Type B pancreatic cell (in vitro differentiated cells): ENCODE data around the gene PROS1. TPM values are rescaled to one million over a fixed set of nuclear protein-coding genes. Genes with fewer than 3 reads are reported as not detected.

Experiments
- DNase-seq: peaks from one replicate; pipeline ENCODE4 v3.0.0; 2021; ENCODE audit warnings: mixed read lengths; ENCODE audit not compliant: unreplicated experiment; ENCODE audit errors: extremely low spot score
- H3K27ac Mint-ChIP-seq: 2 replicates; pipeline ENCODE4 v1.8.0; 2021; ENCODE audit warnings: mild to moderate bottlenecking, mixed read lengths
- H3K27me3 Mint-ChIP-seq: 2 replicates; pipeline ENCODE4 v1.8.0; 2021; ENCODE audit warnings: mixed read lengths
- H3K36me3 Mint-ChIP-seq: 2 replicates; pipeline ENCODE4 v1.8.0; 2021; ENCODE audit warnings: mixed read lengths
- H3K4me1 Mint-ChIP-seq: one replicate; pipeline ENCODE4 v1.8.0; 2021; ENCODE audit warnings: mixed read lengths; ENCODE audit not compliant: unreplicated experiment
- H3K4me3 Mint-ChIP-seq: 2 replicates; pipeline ENCODE4 v1.8.0; 2021; ENCODE audit warnings: mild to moderate bottlenecking, mixed read lengths
- H3K9me3 Mint-ChIP-seq: 2 replicates; pipeline ENCODE4 v1.8.0; 2021; ENCODE audit warnings: mixed read lengths
- total RNA-seq: library from RNA; stranded (reverse); gene quantifications from 2 replicates; pipeline ENCODE4 v1.2.1, GENCODE V29; 2021; ENCODE audit warnings: low replicate concordance
- TF ChIP-seq, protein P1 (sequence below): fragments of 200-600 bp; sonication (generic); conservative IDR thresholded peaks from 2 replicates; pipeline ENCODE4 v1.5.0; 2021; ENCODE audit warnings: antibody characterized with exemption, mild to moderate bottlenecking

Gene PROS1
- total RNA-seq, 1 donor from 2014 or later, result 7.8 TPM

DNA sequence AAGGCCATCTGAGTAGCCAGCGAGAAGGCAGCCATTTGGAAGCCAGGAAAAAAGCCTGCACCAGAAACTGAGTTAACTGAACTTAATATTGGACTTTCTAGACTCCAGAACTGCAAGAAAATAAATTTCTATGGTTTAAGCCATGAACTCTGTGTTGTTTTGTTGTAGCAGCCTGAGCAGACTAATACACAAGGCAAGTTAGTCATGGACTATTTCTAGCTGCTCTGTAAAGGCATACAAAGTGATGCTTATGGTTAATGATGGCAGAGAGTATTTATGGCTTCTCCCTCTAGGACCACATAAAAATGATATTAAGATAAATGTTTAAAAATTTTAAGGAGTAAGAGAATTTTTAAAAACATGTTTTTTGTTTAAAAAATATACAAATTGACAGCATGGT is 37.1 kb downstream of the PROS1 start:
- TF ChIP-seq, protein P1, sequence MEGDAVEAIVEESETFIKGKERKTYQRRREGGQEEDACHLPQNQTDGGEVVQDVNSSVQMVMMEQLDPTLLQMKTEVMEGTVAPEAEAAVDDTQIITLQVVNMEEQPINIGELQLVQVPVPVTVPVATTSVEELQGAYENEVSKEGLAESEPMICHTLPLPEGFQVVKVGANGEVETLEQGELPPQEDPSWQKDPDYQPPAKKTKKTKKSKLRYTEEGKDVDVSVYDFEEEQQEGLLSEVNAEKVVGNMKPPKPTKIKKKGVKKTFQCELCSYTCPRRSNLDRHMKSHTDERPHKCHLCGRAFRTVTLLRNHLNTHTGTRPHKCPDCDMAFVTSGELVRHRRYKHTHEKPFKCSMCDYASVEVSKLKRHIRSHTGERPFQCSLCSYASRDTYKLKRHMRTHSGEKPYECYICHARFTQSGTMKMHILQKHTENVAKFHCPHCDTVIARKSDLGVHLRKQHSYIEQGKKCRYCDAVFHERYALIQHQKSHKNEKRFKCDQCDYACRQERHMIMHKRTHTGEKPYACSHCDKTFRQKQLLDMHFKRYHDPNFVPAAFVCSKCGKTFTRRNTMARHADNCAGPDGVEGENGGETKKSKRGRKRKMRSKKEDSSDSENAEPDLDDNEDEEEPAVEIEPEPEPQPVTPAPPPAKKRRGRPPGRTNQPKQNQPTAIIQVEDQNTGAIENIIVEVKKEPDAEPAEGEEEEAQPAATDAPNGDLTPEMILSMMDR, result no peak
- Mint-ChIP-seq H3K9me3 (no peaks in the 10 kb centered on the region), H3K4me1 (no peaks in the 10 kb centered on the region), H3K4me3 (no peak overlapping the region), H3K36me3 (no peaks in the 10 kb centered on the region), H3K27me3 (no peaks in the 10 kb centered on the region), H3K27ac (no peak overlapping the region)
- no peak for DNase-seq

DNA sequence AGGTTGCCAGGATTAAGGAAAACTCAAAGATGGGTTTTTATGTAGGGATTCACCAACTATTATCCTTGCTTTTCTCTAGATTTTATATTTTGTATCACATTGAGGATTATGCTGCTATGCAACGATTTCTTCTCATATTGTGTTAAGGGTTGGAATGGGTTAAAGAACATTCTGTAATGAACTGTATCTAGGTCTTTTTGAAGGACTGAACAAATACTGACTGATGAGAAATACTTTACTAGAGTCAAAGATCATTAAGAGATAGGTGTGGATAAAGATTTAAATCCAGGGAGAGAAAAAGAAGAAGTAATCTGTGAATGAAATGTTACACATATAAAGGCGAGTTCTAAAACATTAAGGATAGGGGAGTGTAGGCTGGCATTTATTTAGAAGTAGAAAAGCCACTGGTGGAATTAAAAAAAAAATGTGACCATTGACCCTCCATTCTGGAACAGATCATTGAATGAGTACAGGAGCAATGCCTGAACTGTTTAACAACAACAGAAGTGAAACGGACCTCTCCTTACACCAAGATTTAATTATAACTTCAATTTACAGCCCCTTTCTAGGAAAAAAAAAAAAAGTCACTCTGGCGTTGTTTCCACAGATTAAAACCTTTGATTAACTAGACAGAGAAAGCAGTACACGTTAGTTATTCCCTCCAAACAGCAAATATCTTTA is 39.2 kb downstream of the PROS1 start:
- TF ChIP-seq, protein P1, result no peak
- Mint-ChIP-seq H3K36me3 (no peaks in the 10 kb centered on the region), H3K4me1 (no peaks in the 10 kb centered on the region), H3K27ac (no peak overlapping the region), H3K9me3 (no peaks in the 10 kb centered on the region), H3K27me3 (no peaks in the 10 kb centered on the region), H3K4me3 (no peak overlapping the region)
- DNase-seq, result no peak

DNA sequence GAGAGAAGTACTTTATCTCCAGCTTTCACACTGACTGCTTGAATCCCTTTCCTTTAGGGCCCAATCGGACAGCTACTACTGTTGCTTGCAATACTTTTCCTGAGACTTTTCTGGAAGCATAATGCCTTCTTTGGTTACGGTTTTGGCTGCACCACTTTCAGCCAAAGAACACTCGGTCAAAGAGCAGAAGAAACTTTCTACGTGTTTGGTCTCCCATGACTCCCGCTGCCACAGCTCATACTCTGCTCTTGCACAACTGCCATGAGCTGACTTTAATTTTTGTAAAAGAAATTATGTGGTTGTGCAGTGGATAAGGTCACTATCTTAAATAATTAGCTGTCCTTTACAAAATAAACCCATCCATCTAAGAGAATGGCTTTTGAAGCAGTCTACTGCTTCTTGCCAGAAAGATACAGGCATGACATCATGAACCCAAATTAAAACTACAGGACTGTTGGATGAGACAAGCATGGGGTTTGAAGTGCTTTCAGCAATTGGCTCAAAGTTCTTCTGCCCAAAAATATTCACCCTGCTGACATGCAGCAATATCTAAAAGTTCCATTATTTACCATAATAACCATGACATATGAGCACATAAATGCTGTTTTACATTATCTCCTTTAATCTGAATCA is 42.0 kb downstream of the PROS1 start:
- TF ChIP-seq, protein P1, result no peak
- DNase-seq, result no peak
- H3K4me3 Mint-ChIP-seq, result no peak overlapping the region
- H3K27me3 Mint-ChIP-seq, result no peaks in the 10 kb centered on the region
- no peaks in the 10 kb centered on the region for H3K36me3 Mint-ChIP-seq
- no peak overlapping the region for H3K27ac Mint-ChIP-seq
- no peaks in the 10 kb centered on the region for H3K9me3 Mint-ChIP-seq
- H3K4me1 Mint-ChIP-seq, result no peaks in the 10 kb centered on the region

DNA sequence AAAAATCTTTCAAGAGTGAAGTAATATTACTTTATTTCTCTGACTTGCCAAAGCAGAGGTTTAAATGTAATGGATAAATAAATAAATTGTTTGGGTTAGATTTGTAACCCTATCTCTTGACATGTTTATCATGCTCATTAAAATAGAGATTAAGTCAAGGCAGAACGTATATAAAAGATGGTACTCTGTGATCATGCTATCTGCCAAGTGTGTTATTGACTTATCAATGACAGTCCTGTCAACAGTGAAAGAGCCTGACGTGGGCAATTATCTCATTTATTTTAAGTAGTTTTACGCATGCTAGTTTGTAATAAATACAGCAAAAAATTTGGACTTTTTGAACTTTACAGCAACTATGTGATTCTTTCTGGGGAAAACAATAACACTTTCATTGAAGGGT is 43.7 kb downstream of the PROS1 start:
- Mint-ChIP-seq H3K27me3 (no peaks in the 10 kb centered on the region), H3K4me3 (no peak overlapping the region), H3K36me3 (peaks cover 3% of the 10 kb centered on the region), H3K9me3 (no peaks in the 10 kb centered on the region), H3K27ac (no peak overlapping the region), H3K4me1 (no peaks in the 10 kb centered on the region)
- TF ChIP-seq, protein P1, result no peak
- DNase-seq, result no peak

DNA sequence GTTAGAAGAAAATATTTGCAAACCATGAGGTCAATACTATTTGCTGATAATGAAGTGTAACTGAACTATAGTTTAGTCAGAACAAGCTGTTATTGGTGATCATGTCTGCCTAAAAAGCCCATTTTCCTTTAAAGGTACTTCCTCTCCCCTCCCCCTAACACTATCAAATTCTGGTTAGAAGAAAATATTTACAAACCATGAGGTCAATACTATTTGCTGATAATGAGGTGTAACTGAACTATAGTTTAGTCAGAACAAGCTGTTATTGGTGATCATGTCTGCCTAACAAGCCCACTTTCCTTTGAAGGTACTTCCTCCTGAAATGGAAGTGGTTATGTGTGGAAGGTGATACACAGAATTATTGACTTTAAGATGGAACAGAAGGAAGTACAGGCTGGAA is 46.9 kb downstream of the PROS1 start:
- DNase-seq, result no peak
- Mint-ChIP-seq H3K36me3 (peaks cover 3% of the 10 kb centered on the region), H3K4me3 (no peak overlapping the region), H3K4me1 (no peaks in the 10 kb centered on the region), H3K9me3 (no peaks in the 10 kb centered on the region), H3K27me3 (no peaks in the 10 kb centered on the region), H3K27ac (no peak overlapping the region)
- TF ChIP-seq, protein P1, result no peak
